ENCODE measurements around the gene COMTD1.

DNA sequence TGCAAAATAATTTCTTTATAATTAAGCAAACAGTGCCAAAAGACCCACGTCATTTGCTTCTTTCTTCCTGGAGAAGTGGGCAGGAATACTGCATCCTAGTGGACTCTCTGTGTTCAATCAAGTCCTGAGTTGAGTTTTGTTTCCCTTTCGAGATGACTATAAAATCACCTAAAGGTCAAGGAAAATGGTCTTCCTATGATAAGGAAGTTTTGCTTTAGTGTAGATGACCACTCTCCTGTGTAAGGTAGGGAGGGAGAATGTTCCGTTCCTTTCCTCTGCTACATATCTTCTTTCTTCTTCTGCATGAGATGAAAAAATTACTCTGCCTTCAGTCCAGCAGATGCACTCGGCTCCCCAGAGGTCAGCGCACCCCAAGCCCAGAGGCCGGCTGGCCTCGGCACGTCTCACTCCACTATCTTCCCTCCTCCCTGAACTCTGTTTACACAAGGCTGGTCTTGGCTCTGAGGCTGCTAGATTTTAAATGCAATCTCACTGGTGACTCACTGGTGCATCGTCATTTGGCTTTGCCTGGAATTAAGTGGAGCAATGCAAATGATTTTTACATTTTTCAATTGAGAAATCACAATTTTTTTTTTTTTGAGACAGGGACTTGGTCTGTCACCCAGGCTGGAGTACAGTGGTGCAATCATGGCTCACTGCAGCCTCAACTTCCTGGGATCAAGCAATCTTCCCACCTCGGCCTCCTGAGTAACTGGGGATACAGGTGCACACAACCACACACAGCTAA lies 43.8 kb downstream of the COMTD1 start:
- no peak for TF ChIP-seq ZFP82 (CRISPR knock-in tag; IDR thresholded peaks at IDR 0.05; ENCODE audit: borderline replicate concordance)
- TF ChIP-seq KLF9 (CRISPR knock-in tag; IDR thresholded peaks at IDR 0.05; ENCODE audit: low read depth) = no peak
- no peak for TF ChIP-seq U2AF2 (IDR thresholded peaks at IDR 0.05; ENCODE audit: low read depth, low read length)
- no peak for TF ChIP-seq SIN3A (IDR thresholded peaks at IDR 0.05; ENCODE audit: borderline replicate concordance, low read depth, low read length)
- TF ChIP-seq POLR2A (IDR thresholded peaks at IDR 0.05; ENCODE audit: insufficient read depth in 1 of 2, low read depth in 2 of 2, low read length in 2 of 2) = no peak
- no peak for TF ChIP-seq MAFK (conservative IDR thresholded peaks at IDR 0.05 in 1 of 2, IDR thresholded peaks at IDR 0.05 in 1 of 2; ENCODE audit: low read length in 2 of 2)
- peak; percentile 95 for TF ChIP-seq FOSL2 (CRISPR knock-in tag; IDR thresholded peaks at IDR 0.05)
- TF ChIP-seq, protein P1, sequence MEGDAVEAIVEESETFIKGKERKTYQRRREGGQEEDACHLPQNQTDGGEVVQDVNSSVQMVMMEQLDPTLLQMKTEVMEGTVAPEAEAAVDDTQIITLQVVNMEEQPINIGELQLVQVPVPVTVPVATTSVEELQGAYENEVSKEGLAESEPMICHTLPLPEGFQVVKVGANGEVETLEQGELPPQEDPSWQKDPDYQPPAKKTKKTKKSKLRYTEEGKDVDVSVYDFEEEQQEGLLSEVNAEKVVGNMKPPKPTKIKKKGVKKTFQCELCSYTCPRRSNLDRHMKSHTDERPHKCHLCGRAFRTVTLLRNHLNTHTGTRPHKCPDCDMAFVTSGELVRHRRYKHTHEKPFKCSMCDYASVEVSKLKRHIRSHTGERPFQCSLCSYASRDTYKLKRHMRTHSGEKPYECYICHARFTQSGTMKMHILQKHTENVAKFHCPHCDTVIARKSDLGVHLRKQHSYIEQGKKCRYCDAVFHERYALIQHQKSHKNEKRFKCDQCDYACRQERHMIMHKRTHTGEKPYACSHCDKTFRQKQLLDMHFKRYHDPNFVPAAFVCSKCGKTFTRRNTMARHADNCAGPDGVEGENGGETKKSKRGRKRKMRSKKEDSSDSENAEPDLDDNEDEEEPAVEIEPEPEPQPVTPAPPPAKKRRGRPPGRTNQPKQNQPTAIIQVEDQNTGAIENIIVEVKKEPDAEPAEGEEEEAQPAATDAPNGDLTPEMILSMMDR (CRISPR knock-in tag; IDR thresholded peaks at IDR 0.05) = 0 out of 2 replicates have a peak, but pooled peaks have one; percentile 27
- no peak for TF ChIP-seq ATF7-NPFF (CRISPR knock-in tag; IDR thresholded peaks at IDR 0.05; ENCODE audit: low read depth)
- TF ChIP-seq SMAD3 (CRISPR knock-in tag; IDR thresholded peaks at IDR 0.05) = 0 out of 2 replicates have a peak, but pooled peaks have one; percentile 40
- peak; percentile 28; the same call in 1 of the 2 replicates for TF ChIP-seq FOSL1 (CRISPR knock-in tag; IDR thresholded peaks at IDR 0.05; ENCODE audit: borderline replicate concordance)
- TF ChIP-seq TBP (CRISPR knock-in tag; IDR thresholded peaks at IDR 0.05) = no peak
